Measurements from ENCODE around the gene HTRA3. TPM values are rescaled to one million over a fixed set of nuclear protein-coding genes. Genes with fewer than 3 reads are reported as not detected.

Gene HTRA3
- total RNA-seq, 1 experiment from 2014 or later, result not detected

DNA sequence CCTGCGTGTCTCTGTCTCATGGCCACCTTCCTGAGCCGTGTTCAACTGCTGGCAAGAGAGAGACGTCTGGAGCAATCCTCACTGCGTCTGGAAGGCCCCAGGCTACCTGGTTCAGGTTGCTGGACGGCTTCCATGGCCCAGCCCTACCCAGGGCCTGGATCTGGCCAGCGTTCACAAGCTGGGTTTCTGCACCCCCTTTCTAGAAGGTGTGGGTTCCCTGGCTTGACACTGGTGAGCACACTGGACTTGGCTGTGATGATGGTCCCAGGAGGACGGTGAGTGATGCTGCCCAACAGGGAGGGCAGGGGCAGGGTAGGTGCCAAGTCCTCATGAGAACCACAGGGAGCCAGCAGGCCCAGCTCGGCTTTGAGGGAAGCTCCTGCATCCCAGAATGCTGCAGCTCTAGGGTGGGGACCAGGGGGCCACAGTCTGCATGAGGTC, 63.4 kb downstream of the HTRA3 start:
- no peak overlapping the region for H3K27ac Mint-ChIP-seq (ENCODE audit: unreplicated experiment)
- BruUV-seq (replicated peaks), result no TSS peak
- no peaks in the 10 kb centered on the region for H3K36me3 Mint-ChIP-seq (ENCODE audit: insufficient read depth, unreplicated experiment)
- CTCF ChIA-PET, result no interaction called here
- TF ChIP-seq, protein P1, sequence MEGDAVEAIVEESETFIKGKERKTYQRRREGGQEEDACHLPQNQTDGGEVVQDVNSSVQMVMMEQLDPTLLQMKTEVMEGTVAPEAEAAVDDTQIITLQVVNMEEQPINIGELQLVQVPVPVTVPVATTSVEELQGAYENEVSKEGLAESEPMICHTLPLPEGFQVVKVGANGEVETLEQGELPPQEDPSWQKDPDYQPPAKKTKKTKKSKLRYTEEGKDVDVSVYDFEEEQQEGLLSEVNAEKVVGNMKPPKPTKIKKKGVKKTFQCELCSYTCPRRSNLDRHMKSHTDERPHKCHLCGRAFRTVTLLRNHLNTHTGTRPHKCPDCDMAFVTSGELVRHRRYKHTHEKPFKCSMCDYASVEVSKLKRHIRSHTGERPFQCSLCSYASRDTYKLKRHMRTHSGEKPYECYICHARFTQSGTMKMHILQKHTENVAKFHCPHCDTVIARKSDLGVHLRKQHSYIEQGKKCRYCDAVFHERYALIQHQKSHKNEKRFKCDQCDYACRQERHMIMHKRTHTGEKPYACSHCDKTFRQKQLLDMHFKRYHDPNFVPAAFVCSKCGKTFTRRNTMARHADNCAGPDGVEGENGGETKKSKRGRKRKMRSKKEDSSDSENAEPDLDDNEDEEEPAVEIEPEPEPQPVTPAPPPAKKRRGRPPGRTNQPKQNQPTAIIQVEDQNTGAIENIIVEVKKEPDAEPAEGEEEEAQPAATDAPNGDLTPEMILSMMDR (IDR thresholded peaks at IDR 0.05; ENCODE audit: unreplicated experiment), result no peak
- H3K4me3 Mint-ChIP-seq (ENCODE audit: low read depth, unreplicated experiment), result no peak overlapping the region
- H3K4me1 Mint-ChIP-seq (ENCODE audit: low read depth, unreplicated experiment), result no peaks in the 10 kb centered on the region
- peaks cover 79% of the 10 kb centered on the region for H3K27me3 Mint-ChIP-seq (ENCODE audit: unreplicated experiment)
- intact Hi-C loops (cut with micrococcal nuclease; ENCODE audit: unreplicated experiment), result no loop called here
- DNase-seq, result no peak
- H3K9me3 Mint-ChIP-seq (ENCODE audit: low read depth, unreplicated experiment), result peaks cover 5% of the 10 kb centered on the region

DNA sequence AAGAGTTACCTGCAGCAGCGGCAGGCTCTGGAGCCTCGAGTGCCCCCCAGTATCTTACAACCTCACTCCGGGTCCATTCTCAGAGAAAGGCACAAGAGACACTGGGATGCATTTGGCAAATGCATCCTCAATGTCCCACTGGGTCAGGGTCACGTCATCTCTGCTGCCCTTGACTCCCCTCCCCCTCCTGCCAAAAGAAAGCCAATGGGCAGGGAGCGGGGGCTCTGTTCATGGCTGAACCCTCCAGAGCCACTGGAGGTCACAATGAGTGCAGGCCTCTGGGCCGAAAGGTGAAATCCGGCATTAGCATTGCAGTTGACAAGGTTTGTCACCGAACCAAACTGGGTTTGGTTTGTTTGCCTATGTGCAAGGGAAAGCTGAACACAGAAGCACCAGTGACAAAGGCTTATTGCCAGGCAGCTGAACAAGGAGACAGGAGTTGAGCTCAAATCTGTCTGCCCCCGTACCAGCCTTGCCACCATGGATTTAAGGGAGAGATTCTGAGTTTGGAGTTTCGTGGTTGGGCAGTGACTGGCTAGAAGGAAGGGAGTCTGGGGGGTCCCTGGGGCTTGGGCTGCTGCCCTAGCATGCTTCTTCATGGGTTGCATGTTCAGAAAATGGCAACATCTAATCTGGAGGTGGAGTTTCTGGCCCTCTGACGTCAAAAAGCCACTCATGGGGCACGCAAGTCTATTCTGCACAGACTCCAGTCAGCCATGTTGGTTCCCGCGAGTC, 64.3 kb downstream of the HTRA3 start:
- Mint-ChIP-seq H3K4me3 (ENCODE audit: low read depth, unreplicated experiment) (no peak overlapping the region), H3K9me3 (ENCODE audit: low read depth, unreplicated experiment) (peaks cover 5% of the 10 kb centered on the region), H3K27me3 (ENCODE audit: unreplicated experiment) (peaks cover 80% of the 10 kb centered on the region), H3K4me1 (ENCODE audit: low read depth, unreplicated experiment) (no peaks in the 10 kb centered on the region), H3K36me3 (ENCODE audit: insufficient read depth, unreplicated experiment) (no peaks in the 10 kb centered on the region), H3K27ac (ENCODE audit: unreplicated experiment) (no peak overlapping the region)
- CTCF ChIA-PET, result no interaction called here
- TF ChIP-seq, protein P1 (IDR thresholded peaks at IDR 0.05; ENCODE audit: unreplicated experiment), result no peak
- BruUV-seq (replicated peaks), result no TSS peak
- intact Hi-C loops (cut with micrococcal nuclease; ENCODE audit: unreplicated experiment), result no loop called here
- no peak for DNase-seq

DNA sequence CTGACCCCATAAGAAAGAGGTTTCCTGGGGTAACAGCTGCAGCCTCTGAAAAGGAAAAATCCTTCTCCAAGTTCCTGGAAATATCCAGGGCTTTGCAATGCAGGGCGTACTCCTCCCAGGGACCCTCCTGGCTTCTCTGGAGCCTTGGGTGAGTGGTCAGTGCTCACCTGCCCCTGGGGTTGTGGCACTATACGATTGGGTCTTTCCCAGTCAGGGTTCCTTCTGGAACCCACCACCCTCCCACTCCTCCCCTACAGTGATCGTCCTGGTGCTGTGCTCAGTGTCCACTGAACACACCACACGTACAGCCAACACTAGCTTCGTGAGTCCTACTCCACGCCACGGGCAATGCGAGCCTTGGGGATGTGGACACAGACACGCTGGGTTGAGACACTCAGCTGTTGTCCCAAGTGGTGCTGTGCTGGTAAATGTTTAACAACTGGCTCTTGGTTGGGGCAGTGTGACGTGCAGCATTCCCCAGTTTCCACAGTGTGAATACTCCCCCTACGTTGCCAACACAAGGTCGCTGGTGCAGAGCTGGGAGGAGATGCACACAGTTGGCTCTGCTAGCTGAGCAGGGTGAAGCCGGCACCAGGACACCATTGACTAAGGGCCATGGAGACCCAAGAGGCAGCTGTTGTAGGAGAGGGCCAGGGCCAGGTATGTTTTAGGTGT, 65.4 kb downstream of the HTRA3 start:
- H3K4me3 Mint-ChIP-seq (ENCODE audit: low read depth, unreplicated experiment), result no peak overlapping the region
- no peak overlapping the region for H3K27ac Mint-ChIP-seq (ENCODE audit: unreplicated experiment)
- no peak for DNase-seq
- intact Hi-C loops (cut with micrococcal nuclease; ENCODE audit: unreplicated experiment), result no loop called here
- H3K27me3 Mint-ChIP-seq (ENCODE audit: unreplicated experiment), result peaks cover 78% of the 10 kb centered on the region
- H3K4me1 Mint-ChIP-seq (ENCODE audit: low read depth, unreplicated experiment), result no peaks in the 10 kb centered on the region
- no TSS peak for BruUV-seq (replicated peaks)
- TF ChIP-seq, protein P1 (IDR thresholded peaks at IDR 0.05; ENCODE audit: unreplicated experiment), result no peak
- CTCF ChIA-PET, result no interaction called here
- peaks cover 5% of the 10 kb centered on the region for H3K9me3 Mint-ChIP-seq (ENCODE audit: low read depth, unreplicated experiment)
- no peaks in the 10 kb centered on the region for H3K36me3 Mint-ChIP-seq (ENCODE audit: insufficient read depth, unreplicated experiment)

DNA sequence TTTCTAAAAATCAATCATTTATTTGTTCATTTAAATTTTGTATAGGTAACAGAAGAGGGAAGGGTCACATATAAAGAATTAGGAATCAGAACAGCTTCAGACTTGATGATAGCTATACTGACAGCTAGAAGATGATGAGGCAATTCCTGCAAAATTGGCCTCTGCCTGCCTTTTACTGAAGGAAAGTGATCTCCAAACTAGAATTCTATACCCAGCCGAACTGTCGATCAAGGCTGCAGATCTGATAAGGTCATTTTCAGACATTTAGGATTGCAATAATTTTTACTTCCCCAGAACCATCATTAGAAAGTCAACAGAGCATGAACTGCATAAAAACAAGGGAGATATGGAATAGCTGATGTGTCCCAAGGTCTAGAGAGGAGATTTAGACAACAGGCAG, 66.3 kb downstream of the HTRA3 start:
- TF ChIP-seq, protein P1 (IDR thresholded peaks at IDR 0.05; ENCODE audit: unreplicated experiment), result no peak
- CTCF ChIA-PET, result no interaction called here
- H3K4me3 Mint-ChIP-seq (ENCODE audit: low read depth, unreplicated experiment), result no peak overlapping the region
- no peaks in the 10 kb centered on the region for H3K36me3 Mint-ChIP-seq (ENCODE audit: insufficient read depth, unreplicated experiment)
- no peaks in the 10 kb centered on the region for H3K4me1 Mint-ChIP-seq (ENCODE audit: low read depth, unreplicated experiment)
- intact Hi-C loops (cut with micrococcal nuclease; ENCODE audit: unreplicated experiment), result no loop called here
- DNase-seq, result no peak
- no TSS peak for BruUV-seq (replicated peaks)
- H3K9me3 Mint-ChIP-seq (ENCODE audit: low read depth, unreplicated experiment), result peaks cover 5% of the 10 kb centered on the region
- no peak overlapping the region for H3K27ac Mint-ChIP-seq (ENCODE audit: unreplicated experiment)
- peaks cover 68% of the 10 kb centered on the region for H3K27me3 Mint-ChIP-seq (ENCODE audit: unreplicated experiment)

All from Calu3 (cell line).